NCI-H146 treated with DMSO at 0.1 percent for 48 hours (cell line): ENCODE measurements around the gene DOLK.
A peak's percentile ranks its signal among the peaks of the same experiment; 100 is the strongest.

Experiments used
- DNase-seq: peaks from one replicate; lab custom pipeline; 2025; ENCODE audit not compliant: unreplicated experiment; lab: John Stamatoyannopoulos, UW

The DOLK gene

DNA sequence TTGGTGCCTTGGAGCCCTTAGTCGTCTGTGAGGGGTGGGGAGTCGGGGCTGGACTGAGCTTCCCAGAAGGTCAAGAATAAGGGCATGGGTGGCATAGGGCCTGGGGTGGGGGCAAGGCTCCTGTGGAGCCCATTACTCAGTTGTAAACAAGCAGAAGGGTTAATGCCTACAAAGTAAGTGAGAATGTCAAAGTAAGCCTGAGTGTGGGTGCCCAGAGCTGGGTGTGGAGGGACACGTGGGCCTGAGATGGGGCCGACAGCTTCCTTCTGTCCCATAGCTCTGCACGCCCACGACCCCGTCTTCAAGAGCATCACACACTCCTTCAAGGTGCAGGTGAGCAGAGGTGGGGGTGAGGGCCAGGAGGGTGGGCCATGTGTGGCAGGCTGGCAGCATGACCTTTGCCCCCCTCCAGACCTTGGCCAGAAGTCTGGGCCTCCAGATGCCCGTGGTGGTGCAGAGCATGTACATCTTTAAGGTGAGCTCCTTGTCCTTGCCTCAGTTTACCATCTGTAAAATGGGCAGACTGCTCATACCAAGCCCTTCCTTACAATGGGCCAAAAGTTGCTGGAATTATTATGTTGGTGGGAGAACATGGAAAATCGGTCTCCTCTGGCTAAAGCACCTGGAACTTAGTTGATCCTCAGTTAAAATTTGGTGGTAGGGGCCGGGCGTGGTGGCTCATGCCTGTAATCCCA is 11.1 kb downstream of the DOLK start:
- DNase-seq, result no peak

DNA sequence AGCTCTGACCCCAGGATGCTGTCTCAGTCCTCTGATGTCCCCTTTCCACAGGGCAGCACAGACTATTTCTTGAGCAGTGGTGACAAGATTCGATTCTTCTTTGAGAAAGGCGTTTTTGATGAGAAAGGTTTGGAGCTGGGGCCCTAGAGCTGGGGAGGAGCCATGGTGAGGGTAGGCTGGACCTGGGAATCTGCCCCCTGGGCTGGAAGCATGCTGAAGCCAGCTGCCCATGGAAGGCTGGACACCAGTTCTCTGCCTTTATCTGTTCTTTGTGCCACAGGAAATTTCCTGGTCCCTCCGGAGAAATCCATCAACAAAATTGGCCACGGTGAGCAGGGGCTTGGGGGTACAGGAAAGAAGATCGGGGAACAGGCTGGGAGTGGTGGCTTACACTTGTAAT is 13.7 kb downstream of the DOLK start:
- DNase-seq, result no peak

DNA sequence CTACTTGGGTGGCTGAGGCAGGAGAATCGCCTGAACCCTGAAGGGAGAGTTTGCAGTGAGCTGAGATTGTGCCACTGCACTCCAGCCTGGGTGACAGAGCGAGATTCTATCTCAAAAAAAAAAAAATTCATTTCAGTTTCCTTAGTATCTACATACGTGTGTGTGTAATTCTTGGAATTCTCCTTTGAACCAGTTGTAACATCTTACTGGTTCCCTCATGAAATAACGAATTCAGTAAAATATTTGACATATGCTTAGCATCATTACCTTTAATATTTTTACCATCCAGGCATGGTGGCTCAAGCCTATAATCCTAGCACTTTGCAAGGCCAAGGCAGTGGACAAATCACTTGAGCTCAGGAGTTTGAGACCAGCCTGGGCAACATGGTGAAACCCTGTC is 17.8 kb downstream of the DOLK start:
- DNase-seq, result no peak

DNA sequence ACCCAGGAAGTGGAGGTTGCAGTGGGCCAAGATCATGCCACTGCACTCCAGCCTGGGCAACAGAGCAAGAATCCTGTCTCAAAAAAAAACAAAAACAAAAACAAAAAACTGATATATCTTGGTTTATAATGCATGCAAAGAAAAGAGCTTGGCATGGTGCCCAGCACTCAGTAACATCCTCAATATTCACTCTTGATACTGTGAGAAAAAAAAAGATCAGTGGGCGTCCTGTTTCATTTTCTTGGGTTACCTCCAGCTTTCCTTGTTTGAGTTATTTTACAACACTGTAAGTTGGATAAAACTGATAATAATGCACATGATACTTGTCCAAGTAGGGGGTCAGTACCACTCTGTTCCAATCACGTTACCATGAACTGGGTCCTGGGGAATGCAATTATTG is 18.8 kb downstream of the DOLK start:
- DNase-seq, result no peak

DNA sequence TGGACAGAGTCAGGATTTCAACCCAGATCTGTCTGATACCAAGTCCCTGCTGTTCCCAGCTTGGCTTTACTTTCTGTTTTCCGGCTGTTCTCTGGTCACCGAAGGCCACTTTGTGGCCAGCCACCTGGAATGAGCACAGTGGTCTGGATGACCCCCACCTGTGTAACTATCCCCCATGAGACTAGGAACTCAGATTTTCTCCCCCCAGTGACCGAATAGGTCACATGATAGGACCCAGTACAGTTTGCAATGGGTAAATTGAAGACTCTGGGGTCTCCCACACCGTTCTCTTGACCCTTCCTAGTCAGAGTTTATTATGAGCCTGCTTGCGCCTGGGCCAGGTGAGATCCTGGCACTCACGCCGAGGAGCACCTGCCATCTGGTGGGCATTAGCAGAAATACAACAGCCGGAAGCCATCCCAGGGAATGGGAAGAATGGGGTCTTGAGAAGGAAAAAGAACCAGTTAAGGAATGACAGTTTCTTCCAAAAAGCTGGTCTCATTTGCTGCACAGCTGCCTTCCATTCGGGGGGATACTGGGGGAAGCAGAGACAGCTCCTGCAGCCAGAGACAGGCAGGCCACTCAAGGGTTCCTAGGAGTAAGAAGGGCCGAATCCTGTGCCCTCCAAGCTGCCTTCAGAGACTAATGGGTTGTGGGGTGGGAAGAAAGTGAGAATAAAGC is 19.5 kb downstream of the DOLK start:
- peak; percentile 10 for DNase-seq

DNA sequence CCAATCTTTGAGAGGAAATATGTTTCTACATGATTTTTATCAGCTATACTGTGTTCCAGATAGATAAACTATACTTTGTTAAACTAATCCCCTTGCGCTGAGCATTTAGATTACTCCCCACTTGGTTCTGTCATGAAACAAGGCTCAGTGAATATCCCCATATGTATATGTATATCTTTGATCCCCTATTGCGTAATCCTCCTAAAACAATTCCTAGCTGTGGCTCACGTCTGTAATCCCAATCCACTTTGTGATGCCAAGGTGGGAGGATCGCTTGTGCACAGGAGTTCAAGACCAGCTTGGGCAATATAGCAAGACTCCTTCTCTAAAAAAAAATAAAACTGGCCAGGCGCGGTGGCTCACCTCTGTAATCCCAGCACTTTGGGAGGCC is 23.9 kb downstream of the DOLK start:
- DNase-seq, result no peak

DNA sequence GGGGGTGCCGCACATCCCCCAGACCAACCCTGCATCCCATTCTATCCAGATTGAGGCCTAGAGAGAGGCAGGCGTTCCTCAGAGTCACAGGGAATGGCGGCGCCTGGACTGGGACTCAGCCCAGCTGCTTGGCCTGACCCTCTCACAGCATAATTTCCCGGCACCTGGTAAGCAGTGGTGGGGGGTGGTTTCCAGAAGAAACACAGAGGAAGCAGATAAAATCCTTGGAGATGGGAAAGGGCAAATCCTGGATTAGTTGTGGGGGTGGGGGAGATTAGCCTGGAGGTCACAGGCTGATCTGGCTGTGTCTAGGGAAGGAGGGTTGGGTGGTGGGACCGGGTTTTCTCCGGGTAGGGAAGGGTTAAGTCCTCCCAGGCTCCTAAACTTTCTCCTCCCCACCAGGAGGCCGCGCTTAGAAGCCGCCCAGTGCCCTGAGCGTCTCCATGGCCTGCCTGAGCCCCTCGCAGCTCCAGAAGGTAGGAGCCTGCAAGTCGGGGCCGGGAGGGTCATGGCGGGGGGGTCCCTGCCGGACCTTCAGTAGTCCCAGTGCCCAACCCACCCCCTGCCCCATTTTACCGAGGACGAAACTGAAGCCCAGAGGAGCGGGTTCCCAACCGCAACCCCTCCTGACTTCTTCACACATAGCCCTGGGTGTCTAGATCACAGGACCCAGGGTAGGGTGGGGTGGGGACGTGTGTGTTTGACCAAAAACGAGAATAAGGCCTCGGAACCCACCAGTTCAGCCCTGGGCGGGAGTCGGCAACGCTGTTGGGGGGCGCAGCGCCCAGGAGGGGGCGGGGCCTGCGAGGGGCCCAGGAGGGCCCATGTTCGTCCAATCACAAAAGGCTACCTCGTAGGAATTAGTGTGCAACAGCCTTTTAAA is 25.3 kb downstream of the DOLK start:
- DNase-seq, result no peak

DNA sequence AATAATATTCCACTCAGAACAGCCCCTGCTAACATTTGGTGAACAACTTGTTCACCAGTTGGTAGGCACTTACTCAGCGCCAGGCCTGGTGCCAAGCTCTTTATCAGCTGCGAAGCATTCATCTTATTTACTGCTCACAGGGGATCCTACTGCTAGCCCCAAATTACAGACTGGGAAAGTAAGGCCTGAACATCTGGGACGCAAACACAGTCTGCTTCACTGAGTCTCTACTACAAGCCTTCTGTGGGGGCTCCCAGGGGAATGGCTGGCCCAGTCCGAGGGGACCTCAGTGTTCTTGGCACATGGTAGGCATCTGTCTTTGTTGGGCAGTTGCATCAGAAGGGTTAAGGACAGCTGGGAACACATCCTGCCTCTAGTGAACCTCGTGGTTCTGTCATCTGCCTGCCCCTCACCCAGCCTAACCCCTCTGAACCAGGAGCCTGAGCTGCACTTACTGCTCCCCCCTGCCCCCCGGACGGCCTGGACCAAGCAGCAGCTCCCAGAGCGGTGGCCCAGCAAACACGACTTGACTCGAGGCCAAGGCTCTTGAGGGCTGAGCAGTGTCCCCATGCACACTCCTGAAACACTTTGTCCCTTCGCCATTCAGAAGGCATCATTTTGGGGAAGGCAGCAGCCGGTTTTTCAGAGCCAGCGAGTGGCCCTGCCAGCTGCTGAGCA is 26.9 kb downstream of the DOLK start, which contains the start of gene PHYHD1:
TSS of gene PHYHD1 (plus strand) at position 602 of the 678 bp plus-strand sequence. CDS start 1,342 bp downstream, outside the sequence.
- no peak for DNase-seq

DNA sequence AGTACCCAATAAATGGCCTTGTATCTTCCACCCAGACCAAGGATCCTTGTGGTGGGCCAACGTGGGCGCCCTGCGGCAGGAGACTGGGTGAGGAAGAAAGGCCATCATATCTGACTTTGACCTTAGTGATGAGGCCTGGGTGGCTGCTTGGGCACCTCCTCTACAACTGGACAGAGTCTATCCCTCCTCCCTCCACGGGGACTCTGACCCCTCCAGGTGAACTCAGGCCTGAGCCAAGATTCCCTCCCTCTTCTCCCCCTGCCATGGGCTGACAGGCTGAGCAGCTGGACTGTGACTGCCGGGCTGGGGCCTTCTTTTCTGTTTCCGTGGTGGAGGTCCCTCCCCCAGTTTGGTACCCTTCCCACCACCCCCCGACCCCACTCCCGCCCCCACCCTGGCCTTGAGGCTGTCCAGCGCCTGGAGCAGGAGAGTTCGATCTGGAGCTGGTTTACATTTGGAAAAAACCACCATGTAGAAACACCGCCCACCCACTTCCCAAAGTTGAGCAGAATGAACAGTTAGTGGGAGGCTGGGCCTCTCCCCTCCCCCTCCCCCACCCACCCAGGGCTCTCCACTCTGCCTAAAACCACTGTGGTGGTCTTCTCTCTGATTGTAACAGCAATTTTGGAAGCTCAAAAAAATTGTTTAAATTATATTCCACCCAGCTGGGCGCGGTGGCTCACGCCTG is 27.9 kb downstream of the DOLK start:
- DNase-seq, result no peak

DNA sequence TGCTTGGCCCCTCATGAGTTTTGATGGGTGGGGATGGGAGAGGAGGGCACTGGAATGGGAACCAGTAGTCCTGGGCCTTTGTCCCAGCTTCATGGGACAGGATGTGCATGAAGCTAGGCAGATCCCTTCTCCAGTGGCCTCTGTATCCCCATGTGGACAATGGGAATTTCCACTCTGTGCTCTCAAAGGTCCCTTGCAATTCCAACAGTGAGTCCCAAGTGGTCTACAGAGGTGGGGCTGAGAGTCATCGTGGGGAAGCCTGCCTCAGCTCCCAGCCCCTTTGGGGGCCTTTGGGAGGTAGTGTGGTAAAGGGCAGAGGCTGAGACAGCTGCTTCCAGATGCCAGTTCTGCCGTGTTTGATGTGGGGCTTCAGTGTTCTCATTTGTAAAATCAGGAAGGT is 28.5 kb downstream of the DOLK start:
- no peak for DNase-seq

DNA sequence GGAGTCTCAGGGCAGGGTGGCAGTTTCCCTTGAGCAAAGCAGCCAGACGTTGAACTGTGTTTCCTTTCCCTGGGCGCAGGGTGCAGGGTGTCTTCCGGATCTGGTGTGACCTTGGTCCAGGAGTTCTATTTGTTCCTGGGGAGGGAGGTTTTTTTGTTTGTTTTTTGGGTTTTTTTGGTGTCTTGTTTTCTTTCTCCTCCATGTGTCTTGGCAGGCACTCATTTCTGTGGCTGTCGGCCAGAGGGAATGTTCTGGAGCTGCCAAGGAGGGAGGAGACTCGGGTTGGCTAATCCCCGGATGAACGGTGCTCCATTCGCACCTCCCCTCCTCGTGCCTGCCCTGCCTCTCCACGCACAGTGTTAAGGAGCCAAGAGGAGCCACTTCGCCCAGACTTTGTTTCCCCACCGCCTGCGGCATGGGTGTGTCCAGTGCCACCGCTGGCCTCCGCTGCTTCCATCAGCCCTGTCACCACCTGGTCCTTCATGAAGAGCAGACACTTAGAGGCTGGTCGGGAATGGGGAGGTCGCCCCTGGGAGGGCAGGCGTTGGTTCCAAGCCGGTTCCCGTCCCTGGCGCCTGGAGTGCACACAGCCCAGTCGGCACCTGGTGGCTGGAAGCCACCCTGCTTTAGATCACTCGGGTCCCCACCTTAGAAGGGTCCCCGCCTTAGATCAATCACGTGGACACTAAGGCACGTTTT is 30.1 kb downstream of the DOLK start:
- no peak for DNase-seq

DNA sequence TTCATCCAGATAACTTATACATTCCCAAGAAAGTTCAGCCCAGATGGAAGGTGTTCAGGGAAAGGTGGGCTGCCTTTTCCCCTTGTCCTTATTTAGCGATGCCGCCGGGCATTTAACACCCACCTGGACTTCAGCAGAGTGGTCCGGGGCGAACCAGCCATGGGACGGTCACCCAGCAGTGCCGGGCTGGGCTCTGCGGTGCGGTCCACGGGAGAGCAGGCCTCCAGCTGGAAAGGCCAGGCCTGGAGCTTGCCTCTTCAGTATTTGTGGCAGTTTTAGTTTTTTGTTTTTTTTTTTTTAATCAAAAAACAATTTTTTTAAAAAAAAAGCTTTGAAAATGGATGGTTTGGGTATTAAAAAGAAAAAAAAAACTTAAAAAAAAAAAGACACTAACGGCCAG is 30.7 kb downstream of the DOLK start:
- DNase-seq, result no peak

DNA sequence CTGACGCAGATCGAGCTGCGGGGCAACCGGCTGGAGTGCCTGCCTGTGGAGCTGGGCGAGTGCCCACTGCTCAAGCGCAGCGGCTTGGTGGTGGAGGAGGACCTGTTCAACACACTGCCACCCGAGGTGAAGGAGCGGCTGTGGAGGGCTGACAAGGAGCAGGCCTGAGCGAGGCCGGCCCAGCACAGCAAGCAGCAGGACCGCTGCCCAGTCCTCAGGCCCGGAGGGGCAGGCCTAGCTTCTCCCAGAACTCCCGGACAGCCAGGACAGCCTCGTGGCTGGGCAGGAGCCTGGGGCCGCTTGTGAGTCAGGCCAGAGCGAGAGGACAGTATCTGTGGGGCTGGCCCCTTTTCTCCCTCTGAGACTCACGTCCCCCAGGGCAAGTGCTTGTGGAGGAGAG is 31.2 kb downstream of the DOLK start:
- DNase-seq, result no peak

DNA sequence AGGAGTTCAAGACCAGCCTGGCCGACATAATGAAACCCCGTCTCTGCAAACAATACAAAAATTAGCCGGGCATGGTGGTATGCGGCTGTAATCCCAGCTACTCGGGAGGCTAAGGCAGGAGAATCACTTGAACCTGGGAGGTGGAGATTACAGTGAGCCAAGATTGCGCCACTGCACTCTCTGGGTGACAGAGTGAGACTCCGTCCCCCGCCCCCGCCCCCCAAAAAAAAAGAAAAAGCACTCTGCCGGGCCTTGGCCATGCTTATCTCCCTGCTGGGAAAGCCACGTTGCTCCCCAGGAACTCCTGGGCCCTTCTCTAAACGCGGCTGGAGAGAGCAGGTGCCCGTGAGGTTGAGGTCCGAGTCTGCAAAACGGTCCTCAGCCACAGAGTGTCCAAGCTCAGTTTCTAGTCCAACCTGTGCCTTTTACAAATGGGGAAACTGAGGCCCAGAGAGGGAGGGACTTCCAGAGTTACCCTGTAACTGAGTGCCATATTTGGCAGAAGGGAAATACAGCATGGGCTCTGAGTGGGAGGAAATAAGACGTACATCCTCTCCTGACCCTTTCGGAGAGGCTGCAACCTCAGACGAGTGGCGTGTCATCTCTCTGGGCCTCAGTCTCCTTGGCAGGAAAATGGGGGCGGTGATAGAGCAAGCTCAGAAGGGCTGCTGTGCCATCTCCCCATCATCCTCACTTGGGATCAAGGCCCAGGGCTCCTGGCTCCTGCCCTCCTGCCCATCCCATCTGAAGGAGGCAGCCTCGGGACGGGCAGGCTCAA is 33.2 kb downstream of the DOLK start:
- DNase-seq, result no peak

DNA sequence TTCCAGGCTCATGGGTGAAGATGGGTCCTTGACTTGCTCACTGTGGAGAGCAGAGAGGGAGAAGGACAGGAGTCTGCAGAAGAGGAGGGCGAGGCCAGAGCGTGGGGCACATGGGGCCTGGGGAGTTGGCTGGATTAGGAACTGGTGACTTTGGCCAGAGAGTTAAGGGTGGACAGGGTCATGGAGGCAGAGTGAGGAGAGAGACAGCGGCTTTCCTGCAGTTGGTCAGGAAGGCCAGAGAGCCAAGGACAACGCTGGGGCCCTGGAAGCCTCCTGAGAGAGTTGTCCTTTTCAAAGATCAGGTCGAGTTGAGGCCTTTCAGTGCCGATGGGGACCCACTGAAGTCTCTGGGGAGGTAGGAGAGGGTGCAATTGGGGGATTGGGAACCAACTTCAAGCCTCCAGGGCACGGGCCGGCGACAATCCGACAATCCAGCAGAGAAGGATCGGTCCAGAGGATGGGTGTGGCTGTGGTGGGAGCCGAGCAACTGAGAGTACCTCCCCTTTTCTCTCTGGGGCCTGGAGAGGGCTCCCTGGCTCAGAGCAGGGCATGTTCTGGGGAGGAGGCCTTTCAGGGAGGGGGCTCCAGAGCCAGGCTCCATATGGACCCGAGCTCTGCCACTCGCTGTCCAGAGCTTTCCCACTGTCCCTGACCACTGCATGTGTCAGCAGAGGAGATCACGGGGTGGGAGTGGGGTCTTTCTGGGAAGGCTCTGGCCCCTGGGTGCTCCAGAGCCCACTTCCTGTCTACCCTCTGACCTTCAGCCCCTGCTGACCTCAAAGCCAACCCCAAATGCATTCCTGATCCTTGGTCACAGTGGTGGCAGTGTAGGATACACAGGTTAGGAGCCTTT is 34.1 kb downstream of the DOLK start:
- DNase-seq, result no peak

DNA sequence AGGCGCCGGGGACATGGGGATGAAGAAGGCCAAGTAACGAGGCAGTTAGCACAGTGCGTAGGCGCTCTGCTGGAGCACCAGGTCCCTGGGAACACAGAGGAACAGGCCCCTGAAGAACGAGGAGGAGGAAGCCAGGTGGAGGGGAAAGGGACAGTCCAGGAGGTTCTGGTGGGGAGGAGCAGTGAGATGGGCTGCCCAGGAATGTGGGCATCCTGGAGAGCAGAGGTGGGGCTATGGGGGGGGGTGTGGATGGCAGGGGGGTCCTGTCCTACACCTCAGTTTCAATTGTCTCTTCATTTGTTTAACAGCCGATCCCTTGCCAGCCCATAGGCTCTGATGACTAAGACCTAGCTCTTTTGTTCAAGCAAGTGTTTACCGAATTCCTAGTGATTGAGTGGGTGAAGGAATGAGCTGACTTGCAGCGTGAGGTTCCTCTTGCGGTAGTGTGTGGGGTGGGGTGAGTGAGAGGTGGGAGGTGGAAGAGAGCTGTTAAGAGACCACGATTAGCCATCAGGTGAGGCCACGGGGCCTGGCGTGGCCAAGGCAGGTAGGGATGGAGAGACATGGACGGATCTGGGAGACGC is 35.0 kb downstream of the DOLK start:
- DNase-seq, result no peak

DNA sequence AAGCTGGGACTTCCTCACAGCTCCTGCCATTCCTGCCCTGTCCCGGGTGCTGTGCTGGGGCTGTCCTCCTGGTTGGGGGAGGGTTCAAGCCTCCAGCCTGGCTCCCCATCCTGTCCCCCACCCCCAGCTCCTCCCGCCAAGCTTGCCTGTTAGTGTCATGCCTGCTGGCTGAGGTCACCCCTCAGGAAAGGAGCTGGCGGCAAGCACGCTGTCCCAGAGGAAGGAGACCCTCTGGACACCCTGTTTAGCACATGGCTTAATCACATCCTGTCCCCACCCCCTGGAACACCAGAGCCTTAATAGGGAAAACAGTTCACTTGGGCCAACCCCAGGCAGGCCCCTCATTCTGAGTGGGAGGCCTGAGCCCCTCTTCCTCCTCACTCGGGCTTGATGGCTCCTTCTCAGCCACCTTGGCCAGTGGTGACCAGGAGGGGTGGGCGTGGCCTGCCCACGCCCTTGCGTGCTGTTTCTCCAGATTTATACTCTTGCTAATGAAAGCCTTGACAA is 35.8 kb downstream of the DOLK start:
- DNase-seq, result no peak

DNA sequence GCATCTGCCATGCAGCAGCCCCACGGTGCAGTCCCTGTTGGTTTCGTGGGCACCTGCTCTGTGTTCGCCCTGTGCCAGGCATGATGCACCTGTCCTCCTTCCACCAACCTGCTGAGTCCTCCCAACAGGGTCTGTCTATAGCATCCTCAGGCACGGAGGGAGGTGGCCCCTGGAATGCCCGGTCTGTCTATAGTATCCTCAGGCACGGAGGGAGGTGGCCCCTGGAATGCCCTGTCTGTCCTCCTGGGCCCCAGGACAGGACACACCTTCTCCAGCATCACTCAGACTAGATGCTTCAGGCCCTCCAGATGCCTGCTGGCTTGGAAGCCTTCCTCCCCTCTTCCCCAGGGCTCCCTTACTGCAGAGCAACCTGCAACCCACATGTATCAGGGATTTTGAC is 36.5 kb downstream of the DOLK start:
- DNase-seq, result no peak
